DMS53 treated with DMSO at 0.1 percent for 48 hours (cell line): ENCODE data around the gene LGALS3BP.

ENCODE experiments used
- DNase-seq: peaks from one replicate; lab custom pipeline; 2025; ENCODE audit not compliant: unreplicated experiment; lab: John Stamatoyannopoulos, UW

LGALS3BP gene

GRCh38 chr17:78999947-79000395 is 20.2 kb upstream of the LGALS3BP start:
- DNase-seq = no peak

GRCh38 chr17:78999056-78999768 is 19.5 kb upstream of the LGALS3BP start:
- DNase-seq = no peak

GRCh38 chr17:78998311-78999055 is 18.8 kb upstream of the LGALS3BP start:
- no peak for DNase-seq

- DNase-seq = no peak
Observed at GRCh38 chr17:78997881-78998280, 18.2 kb upstream of the LGALS3BP start.

GRCh38 chr17:78997231-78997741 is 17.6 kb upstream of the LGALS3BP start:
- DNase-seq = no peak

GRCh38 chr17:78996781-78997201 is 17.1 kb upstream of the LGALS3BP start:
- no peak for DNase-seq

GRCh38 chr17:78995761-78996451 is 16.2 kb upstream of the LGALS3BP start:
- DNase-seq = no peak

- DNase-seq = no peak
Observed at GRCh38 chr17:78995022-78995760, 15.5 kb upstream of the LGALS3BP start.

- DNase-seq = no peak
Observed at GRCh38 chr17:78993981-78994671, 14.4 kb upstream of the LGALS3BP start.

- DNase-seq = peak; percentile 29
Observed at GRCh38 chr17:78993241-78993956, 13.7 kb upstream of the LGALS3BP start.

GRCh38 chr17:78992542-78993212 is 13.0 kb upstream of the LGALS3BP start:
- no peak for DNase-seq

- no peak for DNase-seq
Observed at GRCh38 chr17:78991906-78992532, 12.3 kb upstream of the LGALS3BP start.

GRCh38 chr17:78991017-78991738 is 11.5 kb upstream of the LGALS3BP start:
- no peak for DNase-seq

- DNase-seq = no peak
Observed at GRCh38 chr17:78990349-78991016, 10.8 kb upstream of the LGALS3BP start.

- no peak for DNase-seq
Observed at GRCh38 chr17:78988152-78988551, 8.4 kb upstream of the LGALS3BP start.

GRCh38 chr17:78986649-78987328 is 7.1 kb upstream of the LGALS3BP start:
- peak; percentile 90 for DNase-seq
